H1 (cell line): ENCODE measurements around the gene SLC4A8. TPM values are rescaled to one million over a fixed set of nuclear protein-coding genes. Genes with fewer than 3 reads are reported as not detected.

Source experiments
- CTCF ChIA-PET: fragments of 300-600 bp; sonication (Branson Sonifier 250); formaldehyde crosslinking; loops from one replicate; lab custom pipeline; 2021; ENCODE audit not compliant: partially characterized antibody; lab: Charles Lee
- POLR2A ChIA-PET: fragments of 300-600 bp; sonication (Branson Sonifier 250); formaldehyde crosslinking; loops from one replicate; lab custom pipeline; 2021; ENCODE audit warnings: inconsistent platforms; ENCODE audit not compliant: partially characterized antibody; lab: Charles Lee
- DNase-seq, 2 experiments: peaks; one replicate each; pipeline versions ENCODE4 v3.0.0 to v3.0.0-alpha.2; 2010 to 2022; ENCODE audit warnings: low spot score in 2 of 2, low read depth in 1 of 2, mixed read lengths in 1 of 2
- FAIRE-seq: peaks from 2 replicates; lab custom pipeline; 2011; peaks lifted over from hg19 to GRCh38; lab: Jason Lieb, UNC
- H2AFZ ChIP-seq: 2 replicates; pipeline ENCODE4 v1.8.1; 2012; ENCODE audit warnings: low read length, inconsistent platforms
- H2AK5ac ChIP-seq: 2 replicates; pipeline ENCODE4 v1.6.1; 2013; ENCODE audit warnings: low read depth, low read length
- H2BK120ac ChIP-seq: replicated peaks from 2 replicates; pipeline ENCODE3; 2013; ENCODE audit warnings: low read depth, low read length, inconsistent platforms
- H2BK12ac ChIP-seq: 2 replicates; pipeline ENCODE4 v1.6.1; 2013; ENCODE audit warnings: low read depth, low read length
- H2BK15ac ChIP-seq: 2 replicates; pipeline ENCODE4 v1.6.1; 2013; ENCODE audit warnings: low read length
- H2BK20ac ChIP-seq: 2 replicates; pipeline ENCODE4 v1.6.1; 2013; ENCODE audit warnings: low read length
- H2BK5ac ChIP-seq: 2 replicates; pipeline ENCODE4 v1.6.1; 2013; ENCODE audit warnings: low read depth, low read length
- H3K14ac ChIP-seq: 2 replicates; pipeline ENCODE4 v1.6.1; 2013; ENCODE audit warnings: inconsistent platforms; ENCODE audit not compliant: insufficient read length
- H3K18ac ChIP-seq: 2 replicates; pipeline ENCODE4 v1.6.1; 2013; ENCODE audit warnings: low read length; ENCODE audit errors: extremely low read depth
- H3K23ac ChIP-seq: 2 replicates; pipeline ENCODE4 v1.6.1; 2013; ENCODE audit warnings: inconsistent platforms; ENCODE audit not compliant: insufficient read length
- H3K23me2 ChIP-seq: 2 replicates; pipeline ENCODE4 v1.6.1; 2013; ENCODE audit warnings: low read depth, low read length
- H3K27ac ChIP-seq: 2 replicates; pipeline ENCODE4 v1.6.1; 2011; ENCODE audit warnings: low read depth, low read length, inconsistent platforms
- H3K27me3 ChIP-seq, 4 experiments: replicated peaks in 1 of 4; 1 replicate in 1 of 4; 2 replicates in 3 of 4; pipeline versions ENCODE4 v1.6.1 to v1.8.1; 2011 to 2013; ENCODE audit warnings: low read length in 3 of 4, mild to moderate bottlenecking in 3 of 4, inconsistent platforms in 2 of 4, mixed read lengths in 2 of 4, moderate library complexity in 1 of 4; ENCODE audit not compliant: control insufficient read depth in 3 of 4, insufficient read depth in 3 of 4; ENCODE audit errors: extremely low read depth in 1 of 4
- H3K36me3 ChIP-seq, 4 experiments: 2 replicates each; pipeline versions ENCODE4 v1.6.1 to v1.8.1; 2011 to 2013; ENCODE audit warnings: mild to moderate bottlenecking in 4 of 4, low read length in 3 of 4, moderate library complexity in 2 of 4, control low read depth in 1 of 4, inconsistent platforms in 1 of 4; ENCODE audit not compliant: insufficient read depth in 4 of 4, control insufficient read depth in 2 of 4
- H3K4ac ChIP-seq: replicated peaks from 2 replicates; pipeline ENCODE3; 2013; ENCODE audit warnings: low read length, low read depth, mixed read lengths, inconsistent platforms; ENCODE audit not compliant: insufficient read length
- H3K4me1 ChIP-seq, 4 experiments: replicated peaks in 1 of 4; 1 replicate in 1 of 4; 2 replicates in 3 of 4; pipeline versions ENCODE4 v1.6.1 to v1.8.1; 2011 to 2013; ENCODE audit warnings: low read length in 3 of 4, inconsistent platforms in 2 of 4, mixed read lengths in 1 of 4; ENCODE audit not compliant: insufficient read depth in 4 of 4, control insufficient read depth in 3 of 4
- H3K4me2 ChIP-seq, 2 experiments: 2 replicates each; pipeline versions ENCODE4 v1.6.1 to v1.8.1; 2011 to 2013; ENCODE audit warnings: low read depth in 2 of 2, low read length in 2 of 2, control low read depth in 1 of 2, inconsistent platforms in 1 of 2, mild to moderate bottlenecking in 1 of 2; ENCODE audit not compliant: insufficient read depth in 1 of 2
- H3K4me3 ChIP-seq, 4 experiments: fragments of 200-600, 300-600 bp in 1 of 4; sonication (generic), shearing (Covaris generic), sonication (Bioruptor Twin) in 1 of 4; 2 replicates each; pipeline versions ENCODE4 v1.5.1 to v1.8.1; 2011 to 2016; ENCODE audit warnings: low read length in 4 of 4, low read depth in 3 of 4, control low read depth in 2 of 4, inconsistent platforms in 2 of 4, mild to moderate bottlenecking in 2 of 4, mixed read lengths in 1 of 4, moderate library complexity in 1 of 4; ENCODE audit not compliant: insufficient read depth in 2 of 4; ENCODE audit errors: extremely low read depth in 1 of 4
- H3K56ac ChIP-seq: replicated peaks from 2 replicates; pipeline ENCODE3; 2013; ENCODE audit warnings: low read depth, mild to moderate bottlenecking, mixed read lengths, low read length, inconsistent platforms; ENCODE audit not compliant: insufficient read length
- H3K79me1 ChIP-seq: 2 replicates; pipeline ENCODE4 v1.6.1; 2013; ENCODE audit warnings: low read depth, low read length, control low read depth
- H3K79me2 ChIP-seq, 2 experiments: 2 replicates each; pipeline versions ENCODE4 v1.6.1 to v1.8.1; 2012 to 2013; ENCODE audit warnings: low read length in 2 of 2, mild to moderate bottlenecking in 2 of 2, inconsistent platforms in 1 of 2; ENCODE audit not compliant: insufficient read depth in 2 of 2, control insufficient read depth in 1 of 2
- H3K9ac ChIP-seq, 4 experiments: replicated peaks in 1 of 4; 1 replicate in 1 of 4; 2 replicates in 3 of 4; pipeline versions ENCODE4 v1.6.1 to v1.8.1; 2011 to 2013; ENCODE audit warnings: low read depth in 3 of 4, low read length in 3 of 4, control low read depth in 2 of 4, mild to moderate bottlenecking in 2 of 4, moderate library complexity in 2 of 4, inconsistent platforms in 1 of 4; ENCODE audit errors: extremely low read depth in 1 of 4
- H3K9me3 ChIP-seq, 2 experiments: 2 replicates each; pipeline versions ENCODE4 v1.6.1 to v1.8.1; 2012 to 2013; ENCODE audit warnings: mild to moderate bottlenecking in 2 of 2, moderate library complexity in 2 of 2, control low read depth in 1 of 2, inconsistent platforms in 1 of 2, low read depth in 1 of 2, low read length in 1 of 2, mixed read lengths in 1 of 2; ENCODE audit not compliant: insufficient read depth in 2 of 2
- H4K20me1 ChIP-seq, 2 experiments: replicated peaks in 1 of 2; 2 replicates each; pipeline versions ENCODE3 to v1.8.1; 2011 to 2013; ENCODE audit warnings: inconsistent platforms in 2 of 2, low read length in 2 of 2, mild to moderate bottlenecking in 1 of 2; ENCODE audit not compliant: insufficient read depth in 2 of 2, control insufficient read depth in 1 of 2
- H4K5ac ChIP-seq: 2 replicates; pipeline ENCODE4 v1.6.1; 2013; ENCODE audit warnings: low read length, low read depth, mixed read lengths, inconsistent platforms; ENCODE audit not compliant: insufficient read length
- H4K8ac ChIP-seq: 2 replicates; pipeline ENCODE4 v1.8.0; 2013; ENCODE audit warnings: mild to moderate bottlenecking, moderate library complexity, low read length, inconsistent platforms; ENCODE audit not compliant: insufficient read depth; ENCODE audit errors: extremely low read depth
- H4K91ac ChIP-seq: replicated peaks from 2 replicates; pipeline ENCODE3; 2013; ENCODE audit warnings: low read length, mixed read lengths, inconsistent platforms; ENCODE audit not compliant: insufficient read length
- ASH2L ChIP-seq: fragments of 200-600, 300-600 bp; sonication (generic); IDR thresholded peaks from one replicate; pipeline ENCODE4 v1.7.1; 2017; ENCODE audit warnings: low read length
- ATF3 ChIP-seq: IDR thresholded peaks from 2 replicates; pipeline ENCODE4 v1.6.1; 2011; ENCODE audit warnings: low read depth, mild to moderate bottlenecking, low read length; ENCODE audit not compliant: insufficient read depth
- CTBP2 ChIP-seq: IDR thresholded peaks from 2 replicates; pipeline ENCODE4 v1.7.0; 2011; ENCODE audit warnings: borderline replicate concordance, mild to moderate bottlenecking, moderate library complexity, mixed read lengths, low read length; ENCODE audit not compliant: insufficient read depth, insufficient read length
- MAFK ChIP-seq: IDR thresholded peaks from 2 replicates; pipeline ENCODE4 v1.6.1; 2012; ENCODE audit warnings: low read depth, mild to moderate bottlenecking, improper control_type of control experiment, low read length
- NANOG ChIP-seq: IDR thresholded peaks from 2 replicates; pipeline ENCODE4 v1.6.1; 2011; ENCODE audit warnings: low read length, low read depth, mild to moderate bottlenecking, inconsistent platforms; ENCODE audit not compliant: insufficient read depth, poor library complexity, severe bottlenecking
- PHF8 ChIP-seq: fragments of 200-600 bp; sonication (generic); conservative IDR thresholded peaks from 2 replicates; pipeline ENCODE4 v1.7.1; 2012; ENCODE audit warnings: low read depth, mild to moderate bottlenecking, inconsistent platforms, low read length, moderate library complexity
- POLR2A ChIP-seq, 2 experiments: IDR thresholded peaks; 1 replicate in 1 of 2; 2 replicates in 1 of 2; pipeline ENCODE4 v1.6.1; 2011; ENCODE audit warnings: low read depth in 2 of 2, low read length in 2 of 2, mild to moderate bottlenecking in 2 of 2; ENCODE audit errors: control extremely low read depth in 1 of 2
- POU5F1 ChIP-seq: IDR thresholded peaks from 2 replicates; pipeline ENCODE4 v1.6.1; 2011; ENCODE audit warnings: low read depth, mild to moderate bottlenecking, low read length, moderate library complexity
- RFX5 ChIP-seq: IDR thresholded peaks from 2 replicates; pipeline ENCODE4 v1.6.1; 2011; ENCODE audit warnings: low read depth, low read length, improper control_type of control experiment, borderline replicate concordance
- SRF ChIP-seq: IDR thresholded peaks from 2 replicates; pipeline ENCODE4 v1.6.1; 2011; ENCODE audit warnings: mild to moderate bottlenecking, low read depth, low read length, moderate library complexity
- WGBS, 2 experiments: shearing (Covaris generic) in 1 of 2; methylation state at CpG; one replicate each; pipeline versions ENCODE4 v1.1.6 to v1.1.7; 2013 to 2015; ENCODE audit warnings: low lambda C conversion rate in 2 of 2, mixed read lengths in 2 of 2, inconsistent platforms in 1 of 2, low coverage in 1 of 2, missing lambda C conversion rate in 1 of 2; ENCODE audit not compliant: insufficient replicate concordance in 2 of 2, insufficient coverage in 1 of 2, insufficient read length in 1 of 2; ENCODE audit errors: extremely low coverage in 1 of 2, missing lambda C conversion rate in 1 of 2; 5-methylcytosine and 5-hydroxymethylcytosine counted together
- polyA plus RNA-seq, 7 experiments: library from polyadenylated mRNA; depleted of rRNA in 3 of 7; stranded (reverse) in 5 of 7; unstranded in 2 of 7; fragments of >200 nt in 5 of 7; fragments of 200-250 nt in 2 of 7; gene quantifications; 1 replicate in 5 of 7; 2 replicates in 1 of 7; 4 replicates in 1 of 7; pipeline versions ENCODE4 v1.2.1 to v1.2.3, GENCODE V29; 2011 to 2013; ENCODE audit warnings: missing spikeins in 2 of 7, mixed read lengths in 2 of 7
- total RNA-seq: library from RNA; stranded (reverse); fragmentation: NEBNext Ultra II Directional; extraction: Animal tissue kit (Norgen Biotek cat#: 25700); gene quantifications from 2 replicates; pipeline ENCODE4 v1.2.1, GENCODE V29; 2021
- TF ChIP-seq, protein P1 (sequence below), 3 experiments: IDR thresholded peaks; 1 replicate in 2 of 3; 2 replicates in 1 of 3; pipeline versions ENCODE4 v1.5.1 to v1.6.1; 2011; ENCODE audit warnings: low read length in 3 of 3, mild to moderate bottlenecking in 3 of 3, inconsistent platforms in 2 of 3, low read depth in 1 of 3, moderate library complexity in 1 of 3; ENCODE audit not compliant: insufficient read depth in 1 of 3; ENCODE audit errors: control extremely low read depth in 1 of 3

SLC4A8 gene
- total and polyA plus RNA-seq, 2 of the 8 experiments (the other 6 are each of a cell fraction or from before 2014, with no cell fraction given): 11.2 to 13.4 TPM

- Histone ChIP-seq H2BK15ac (no peak overlapping the region), H4K91ac (no peak overlapping the region), H3K36me3 (peaks cover 4 to 19% (median 8%) of the 10 kb centered on the region in 4 experiments; a peak in 6 of 8 replicates), H3K23me2 (no peaks in the 10 kb centered on the region), H3K27me3 (no peaks in the 10 kb centered on the region), H2BK20ac (no peak overlapping the region), H4K20me1 (no peaks in the 10 kb centered on the region), H2AFZ (no peak overlapping the region), H3K14ac (no peak overlapping the region), H3K4me1 (no peaks in the 10 kb centered on the region), H3K79me1 (no peaks in the 10 kb centered on the region), H3K23ac (no peak overlapping the region), H2BK5ac (no peak overlapping the region), H4K5ac (no peak overlapping the region), H2AK5ac (no peak overlapping the region), H3K56ac (no peak overlapping the region), H3K4me3 (no peak overlapping the region), H3K79me2 (no peaks in the 10 kb centered on the region), H3K9ac (no peak overlapping the region), H3K27ac (no peak overlapping the region), H2BK120ac (no peak overlapping the region), H3K4ac (no peak overlapping the region), H2BK12ac (no peak overlapping the region), H3K9me3 (no peaks in the 10 kb centered on the region), H3K4me2 (no peak overlapping the region), H3K18ac (no peak overlapping the region), H4K8ac (no peak overlapping the region)
- DNase-seq: no peak
- CTCF ChIA-PET: interaction anchor here (0.7 to 1.5 kb wide), 2 partner anchors 25 to 54 kb away, joined by 3 read pairs; no protein-coding TSS in a partner anchor
- 93% methylated on average over 1 of the region's 1 CpG; no CpG with 5 or more reads in 1 of the 2 experiments for WGBS, 2 experiments
- no peak for FAIRE-seq
- POLR2A ChIA-PET: no interaction called here
- TF ChIP-seq ASH2L: no peak
- no peak for TF ChIP-seq SRF
- no peak for TF ChIP-seq ATF3
- no peak for TF ChIP-seq CTBP2
- no peak for TF ChIP-seq RFX5
- TF ChIP-seq MAFK: no peak
- no peak for TF ChIP-seq NANOG
- TF ChIP-seq, protein P1, sequence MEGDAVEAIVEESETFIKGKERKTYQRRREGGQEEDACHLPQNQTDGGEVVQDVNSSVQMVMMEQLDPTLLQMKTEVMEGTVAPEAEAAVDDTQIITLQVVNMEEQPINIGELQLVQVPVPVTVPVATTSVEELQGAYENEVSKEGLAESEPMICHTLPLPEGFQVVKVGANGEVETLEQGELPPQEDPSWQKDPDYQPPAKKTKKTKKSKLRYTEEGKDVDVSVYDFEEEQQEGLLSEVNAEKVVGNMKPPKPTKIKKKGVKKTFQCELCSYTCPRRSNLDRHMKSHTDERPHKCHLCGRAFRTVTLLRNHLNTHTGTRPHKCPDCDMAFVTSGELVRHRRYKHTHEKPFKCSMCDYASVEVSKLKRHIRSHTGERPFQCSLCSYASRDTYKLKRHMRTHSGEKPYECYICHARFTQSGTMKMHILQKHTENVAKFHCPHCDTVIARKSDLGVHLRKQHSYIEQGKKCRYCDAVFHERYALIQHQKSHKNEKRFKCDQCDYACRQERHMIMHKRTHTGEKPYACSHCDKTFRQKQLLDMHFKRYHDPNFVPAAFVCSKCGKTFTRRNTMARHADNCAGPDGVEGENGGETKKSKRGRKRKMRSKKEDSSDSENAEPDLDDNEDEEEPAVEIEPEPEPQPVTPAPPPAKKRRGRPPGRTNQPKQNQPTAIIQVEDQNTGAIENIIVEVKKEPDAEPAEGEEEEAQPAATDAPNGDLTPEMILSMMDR (IDR thresholded peaks at IDR 0.05; ENCODE audit: control extremely low read depth in 1 of 3, insufficient read depth in 1 of 3, low read depth in 1 of 3, low read length in 3 of 3): no peak
- TF ChIP-seq POLR2A (IDR thresholded peaks at IDR 0.05; ENCODE audit: control extremely low read depth in 1 of 2, low read depth in 2 of 2, low read length in 2 of 2): no peak
- no peak for TF ChIP-seq PHF8
- no peak for TF ChIP-seq POU5F1
Measured at GRCh38 chr12:51475543-51475942, 50.9 kb downstream of the SLC4A8 start.
